ENCODE data around the gene NLRC5. TPM values are rescaled to one million over a fixed set of nuclear protein-coding genes. Genes with fewer than 3 reads are reported as not detected.

Gene NLRC5
- total RNA-seq, 1 donor, result 52.1 TPM

DNA sequence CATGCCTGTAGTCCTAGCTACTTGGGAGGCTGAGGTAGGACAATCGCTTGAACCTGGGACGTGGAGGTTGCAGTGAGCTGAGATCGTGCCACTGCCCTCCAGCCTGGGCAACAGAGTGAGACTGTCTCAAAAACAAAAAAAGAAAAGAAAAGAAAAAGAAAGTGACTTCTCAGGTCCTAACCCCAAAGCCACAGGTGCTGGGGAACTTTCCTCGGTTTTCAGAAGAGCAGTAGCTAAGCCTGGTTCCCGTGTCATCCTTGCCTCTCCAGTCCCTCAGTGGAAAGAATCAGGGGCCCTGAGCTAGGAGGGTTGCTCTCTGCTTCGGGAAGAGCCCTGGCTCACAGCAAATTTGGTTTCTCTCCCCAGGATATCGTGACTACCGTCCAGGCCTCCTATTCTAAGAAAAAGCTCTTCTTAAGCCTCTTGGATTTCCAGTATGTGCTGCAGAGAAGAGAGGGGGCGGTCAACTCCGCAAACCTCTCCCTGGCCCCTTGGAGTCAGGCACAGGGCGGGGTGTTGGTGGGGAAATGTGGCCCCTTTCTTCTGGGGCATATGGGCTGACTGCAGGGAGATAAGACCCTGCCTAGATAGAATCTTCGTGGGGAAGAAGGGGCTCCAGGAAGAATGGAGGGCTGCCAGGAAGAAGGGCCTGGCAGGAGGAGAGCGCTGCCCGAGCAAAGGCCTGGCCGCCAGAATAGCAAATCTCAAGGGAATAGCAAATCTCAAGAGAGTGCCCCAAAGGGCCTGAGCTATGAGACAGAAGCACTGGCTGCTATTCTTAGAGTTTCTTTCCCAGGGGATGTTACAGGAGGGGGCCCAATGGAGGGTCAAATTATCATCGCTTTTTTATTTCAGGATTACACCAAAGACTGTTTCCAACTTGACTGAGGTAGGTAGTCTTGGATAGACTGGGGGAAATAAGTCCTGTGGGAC is 8.3 kb upstream of the NLRC5 start:
- no peak overlapping the region for H3K27ac ChIP-seq (ENCODE audit: low read depth, low read length)
- TF ChIP-seq, protein P1, sequence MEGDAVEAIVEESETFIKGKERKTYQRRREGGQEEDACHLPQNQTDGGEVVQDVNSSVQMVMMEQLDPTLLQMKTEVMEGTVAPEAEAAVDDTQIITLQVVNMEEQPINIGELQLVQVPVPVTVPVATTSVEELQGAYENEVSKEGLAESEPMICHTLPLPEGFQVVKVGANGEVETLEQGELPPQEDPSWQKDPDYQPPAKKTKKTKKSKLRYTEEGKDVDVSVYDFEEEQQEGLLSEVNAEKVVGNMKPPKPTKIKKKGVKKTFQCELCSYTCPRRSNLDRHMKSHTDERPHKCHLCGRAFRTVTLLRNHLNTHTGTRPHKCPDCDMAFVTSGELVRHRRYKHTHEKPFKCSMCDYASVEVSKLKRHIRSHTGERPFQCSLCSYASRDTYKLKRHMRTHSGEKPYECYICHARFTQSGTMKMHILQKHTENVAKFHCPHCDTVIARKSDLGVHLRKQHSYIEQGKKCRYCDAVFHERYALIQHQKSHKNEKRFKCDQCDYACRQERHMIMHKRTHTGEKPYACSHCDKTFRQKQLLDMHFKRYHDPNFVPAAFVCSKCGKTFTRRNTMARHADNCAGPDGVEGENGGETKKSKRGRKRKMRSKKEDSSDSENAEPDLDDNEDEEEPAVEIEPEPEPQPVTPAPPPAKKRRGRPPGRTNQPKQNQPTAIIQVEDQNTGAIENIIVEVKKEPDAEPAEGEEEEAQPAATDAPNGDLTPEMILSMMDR (IDR thresholded peaks at IDR 0.05; ENCODE audit: extremely low read depth, low read depth, low read length), result no peak
- H3K4me1 ChIP-seq (ENCODE audit: insufficient read depth, low read length), result peaks cover 13% of the 10 kb centered on the region
- H3K4me3 ChIP-seq (ENCODE audit: insufficient read depth, low read length), result no peak overlapping the region
- no peaks in the 10 kb centered on the region for H3K36me3 ChIP-seq (ENCODE audit: insufficient read depth, low read length)
- no peak for DNase-seq (ENCODE audit: insufficient read length, low spot score, missing footprints)
- H3K4me2 ChIP-seq (ENCODE audit: insufficient read depth, low read length), result no peak overlapping the region
- H3K27me3 ChIP-seq (ENCODE audit: insufficient read depth, low read length), result no peaks in the 10 kb centered on the region
- H2AFZ ChIP-seq (ENCODE audit: low read length), result no peak overlapping the region
- no peaks in the 10 kb centered on the region for H3K9me3 ChIP-seq (ENCODE audit: low read depth, low read length)
- no peaks in the 10 kb centered on the region for H4K20me1 ChIP-seq (ENCODE audit: insufficient read depth, low read length)
- H3K79me2 ChIP-seq (ENCODE audit: insufficient read depth, low read length), result no peaks in the 10 kb centered on the region

DNA sequence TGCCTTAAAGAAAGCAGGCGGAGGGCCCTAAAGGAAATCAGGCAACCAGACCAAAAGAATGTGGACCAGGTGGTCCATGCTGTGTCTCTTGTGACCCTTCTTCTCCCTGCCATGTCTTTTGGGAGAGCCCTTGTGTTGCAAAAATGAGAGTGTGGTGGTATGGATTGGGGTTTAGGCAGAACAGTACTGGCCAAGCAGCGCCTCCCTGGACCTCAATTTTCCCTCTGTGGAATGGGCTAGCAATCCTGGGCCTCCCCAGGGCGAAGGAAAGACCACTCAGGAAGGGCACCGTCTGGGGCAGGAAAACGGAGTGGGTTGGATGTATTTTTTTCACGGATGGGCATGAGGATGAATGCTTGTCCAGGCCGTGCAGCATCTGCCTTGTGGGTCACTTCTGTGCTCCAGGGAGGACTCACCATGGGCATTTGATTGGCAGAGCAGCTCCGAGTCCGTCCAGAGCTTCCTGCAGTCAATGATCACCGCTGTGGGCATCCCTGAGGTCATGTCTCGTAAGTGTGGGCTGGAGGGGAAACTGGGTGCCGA is 7.6 kb upstream of the NLRC5 start:
- TF ChIP-seq, protein P1 (IDR thresholded peaks at IDR 0.05; ENCODE audit: extremely low read depth, low read depth, low read length), result no peak
- no peak overlapping the region for H3K4me2 ChIP-seq (ENCODE audit: insufficient read depth, low read length)
- no peaks in the 10 kb centered on the region for H3K79me2 ChIP-seq (ENCODE audit: insufficient read depth, low read length)

DNA sequence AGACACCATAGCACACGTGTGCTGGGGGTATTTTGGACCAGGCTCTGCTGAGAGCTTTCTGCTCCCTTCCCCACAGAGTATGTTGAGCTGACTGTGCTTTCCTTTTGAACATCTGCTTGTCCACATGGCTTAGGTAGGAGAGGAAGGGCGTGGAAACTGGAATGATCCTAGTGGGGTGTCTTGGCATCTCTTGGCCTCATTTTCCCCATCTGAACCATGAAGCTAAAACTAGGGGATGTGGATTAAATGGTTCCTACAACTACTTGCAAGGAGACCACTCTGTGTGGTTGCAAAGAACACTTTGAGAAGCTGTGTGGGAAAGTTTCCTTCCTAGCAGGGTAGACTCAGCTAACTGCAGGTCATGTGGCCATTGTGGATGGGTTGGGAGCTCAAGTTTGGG is 6.7 kb upstream of the NLRC5 start:
- DNase-seq (ENCODE audit: insufficient read length, low spot score, missing footprints), result no peak
- TF ChIP-seq, protein P1 (IDR thresholded peaks at IDR 0.05; ENCODE audit: extremely low read depth, low read depth, low read length), result no peak
- H3K4me3 ChIP-seq (ENCODE audit: insufficient read depth, low read length), result no peak overlapping the region
- no peaks in the 10 kb centered on the region for H3K36me3 ChIP-seq (ENCODE audit: insufficient read depth, low read length)
- no peaks in the 10 kb centered on the region for H4K20me1 ChIP-seq (ENCODE audit: insufficient read depth, low read length)
- H3K4me2 ChIP-seq (ENCODE audit: insufficient read depth, low read length), result no peak overlapping the region
- no peak overlapping the region for H2AFZ ChIP-seq (ENCODE audit: low read length)
- H3K27me3 ChIP-seq (ENCODE audit: insufficient read depth, low read length), result no peaks in the 10 kb centered on the region
- no peaks in the 10 kb centered on the region for H3K9me3 ChIP-seq (ENCODE audit: low read depth, low read length)
- peaks cover 4% of the 10 kb centered on the region for H3K79me2 ChIP-seq (ENCODE audit: insufficient read depth, low read length)
- H3K27ac ChIP-seq (ENCODE audit: low read depth, low read length), result no peak overlapping the region
- H3K4me1 ChIP-seq (ENCODE audit: insufficient read depth, low read length), result peaks cover 15% of the 10 kb centered on the region

More for the DNA sequence above, 7.6 kb upstream of the NLRC5 start:
- Histone ChIP-seq H3K4me1 (ENCODE audit: insufficient read depth, low read length) (peaks cover 15% of the 10 kb centered on the region), H2AFZ (ENCODE audit: low read length) (no peak overlapping the region), H3K27me3 (ENCODE audit: insufficient read depth, low read length) (no peaks in the 10 kb centered on the region), H4K20me1 (ENCODE audit: insufficient read depth, low read length) (no peaks in the 10 kb centered on the region), H3K27ac (ENCODE audit: low read depth, low read length) (no peak overlapping the region), H3K9me3 (ENCODE audit: low read depth, low read length) (no peaks in the 10 kb centered on the region), H3K4me3 (ENCODE audit: insufficient read depth, low read length) (no peak overlapping the region), H3K36me3 (ENCODE audit: insufficient read depth, low read length) (no peaks in the 10 kb centered on the region)
- no peak for DNase-seq (ENCODE audit: insufficient read length, low spot score, missing footprints)

DNA sequence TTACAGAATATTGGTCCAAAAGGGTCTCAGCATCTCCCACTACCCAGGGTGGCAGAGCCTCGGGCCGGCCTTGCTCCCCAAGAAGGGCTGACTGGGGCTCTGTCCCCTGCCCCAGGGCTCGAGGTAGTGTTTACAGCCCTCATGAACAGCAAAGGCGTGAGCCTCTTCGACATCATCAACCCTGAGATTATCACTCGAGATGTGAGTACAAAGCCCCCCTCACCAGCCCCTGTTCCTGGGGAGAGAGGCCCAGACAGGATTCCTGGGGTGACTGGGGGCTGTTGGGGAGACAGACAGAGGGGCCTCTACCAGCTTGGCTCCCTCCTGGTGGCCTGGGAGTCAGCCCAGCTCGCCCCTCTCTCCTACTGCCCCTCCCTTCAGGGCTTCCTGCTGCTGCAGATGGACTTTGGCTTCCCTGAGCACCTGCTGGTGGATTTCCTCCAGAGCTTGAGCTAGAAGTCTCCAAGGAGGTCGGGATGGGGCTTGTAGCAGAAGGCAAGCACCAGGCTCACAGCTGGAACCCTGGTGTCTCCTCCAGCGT is 6.1 kb upstream of the NLRC5 start:
- H2AFZ ChIP-seq (ENCODE audit: low read length), result no peak overlapping the region
- H3K27me3 ChIP-seq (ENCODE audit: insufficient read depth, low read length), result no peaks in the 10 kb centered on the region
- peaks cover 5% of the 10 kb centered on the region for H3K79me2 ChIP-seq (ENCODE audit: insufficient read depth, low read length)
- no peaks in the 10 kb centered on the region for H3K9me3 ChIP-seq (ENCODE audit: low read depth, low read length)
- no peak overlapping the region for H3K4me3 ChIP-seq (ENCODE audit: insufficient read depth, low read length)
- TF ChIP-seq, protein P1 (IDR thresholded peaks at IDR 0.05; ENCODE audit: extremely low read depth, low read depth, low read length), result no peak
- no peaks in the 10 kb centered on the region for H4K20me1 ChIP-seq (ENCODE audit: insufficient read depth, low read length)
- H3K36me3 ChIP-seq (ENCODE audit: insufficient read depth, low read length), result no peaks in the 10 kb centered on the region
- no peak overlapping the region for H3K4me2 ChIP-seq (ENCODE audit: insufficient read depth, low read length)
- DNase-seq (ENCODE audit: insufficient read length, low spot score, missing footprints), result peak; percentile 48
- peaks cover 20% of the 10 kb centered on the region for H3K4me1 ChIP-seq (ENCODE audit: insufficient read depth, low read length)
- H3K27ac ChIP-seq (ENCODE audit: low read depth, low read length), result no peak overlapping the region

Data from osteoblast (primary cell).